NCI-H1105 treated with DMSO at 0.1 percent for 48 hours (cell line): ENCODE measurements around the gene RNF2.

ENCODE experiments used
- DNase-seq: peaks from one replicate; lab custom pipeline; 2025; lab: John Stamatoyannopoulos, UW

The RNF2 gene

GRCh38 chr1:185096531-185096930 is 51.2 kb downstream of the RNF2 start:
- no peak for DNase-seq

DNA sequence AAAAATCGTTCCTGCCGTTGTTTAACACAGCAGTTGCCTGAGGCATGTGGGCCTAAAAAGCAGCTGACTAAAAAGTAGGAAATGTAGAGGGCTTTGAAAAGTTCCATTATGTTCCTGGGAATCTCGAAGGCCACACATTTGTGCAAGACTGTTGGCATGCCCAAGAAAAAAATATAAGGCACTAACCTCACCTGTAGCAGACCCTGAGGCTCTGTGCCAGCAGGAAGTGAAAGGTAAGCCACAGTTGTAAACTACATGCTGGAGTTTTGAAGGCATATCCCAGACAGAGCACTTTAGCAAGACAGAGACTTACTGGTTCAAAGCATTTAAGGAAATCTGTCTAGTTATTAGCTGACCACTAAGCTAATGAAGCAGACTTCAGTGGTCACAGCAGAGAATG is 58.7 kb downstream of the RNF2 start:
- DNase-seq: no peak

DNA sequence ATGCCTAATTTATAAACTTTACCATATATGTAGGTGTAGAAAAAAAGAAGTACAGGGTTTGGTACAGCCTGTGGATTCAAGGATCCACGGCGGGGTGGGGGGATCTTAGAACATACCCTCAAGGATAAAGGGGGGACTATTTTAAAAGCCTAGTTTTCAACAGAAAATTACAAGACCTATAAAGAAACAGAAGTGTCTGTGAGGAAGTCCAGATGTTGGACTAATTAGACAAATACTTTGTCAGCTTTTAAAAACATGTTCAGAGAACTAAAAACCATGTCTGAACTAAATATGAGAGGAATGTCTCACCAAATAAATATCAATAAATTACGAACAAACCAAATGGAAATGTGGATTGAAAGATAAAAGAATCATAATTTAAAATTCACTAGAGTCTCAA is 59.8 kb downstream of the RNF2 start:
- DNase-seq: no peak

DNA sequence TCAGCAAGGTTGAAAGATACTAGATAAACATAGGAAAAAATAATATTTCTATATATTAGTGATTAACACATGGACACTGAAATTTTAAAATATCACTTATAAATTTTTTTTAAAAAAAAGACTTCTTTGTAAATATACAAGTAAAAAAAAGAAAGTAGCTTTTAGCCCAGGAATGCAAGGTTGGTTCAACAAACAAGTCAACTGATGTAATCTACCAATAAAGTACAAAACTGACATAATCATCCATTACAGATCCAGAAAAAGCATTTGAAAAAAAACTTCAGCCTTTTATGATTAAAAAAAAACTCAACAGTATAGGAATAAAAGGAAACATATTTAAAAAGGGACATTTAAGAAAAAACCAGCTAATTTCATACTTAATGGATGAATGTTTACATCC is 63.0 kb downstream of the RNF2 start:
- no peak for DNase-seq

GRCh38 chr1:185110145-185110544 is 64.8 kb downstream of the RNF2 start:
- no peak for DNase-seq

DNA sequence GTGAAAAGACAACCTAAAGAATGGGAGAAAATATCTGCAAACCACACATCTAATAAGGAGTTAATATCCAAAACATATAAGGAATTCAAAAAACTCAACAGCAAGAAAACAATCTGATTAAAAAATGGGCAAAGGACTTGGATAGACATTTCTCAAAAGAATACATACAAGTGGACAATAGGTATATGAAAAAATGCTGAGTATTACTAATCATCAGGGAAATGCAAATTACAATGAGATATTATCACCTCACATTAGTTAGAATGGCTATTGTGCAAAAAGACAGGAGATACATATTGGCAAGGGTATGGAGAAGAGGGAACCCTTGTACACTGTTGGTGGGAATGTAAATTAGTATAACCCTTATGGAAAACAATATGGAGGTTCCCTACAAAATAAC is 66.5 kb downstream of the RNF2 start:
- DNase-seq: no peak

- no peak for DNase-seq
These were observed 67.0 kb downstream of the RNF2 start for GRCh38 chr1:185112356-185112755.

GRCh38 chr1:185129708-185130107 is 84.3 kb downstream of the RNF2 start:
- no peak for DNase-seq

DNA sequence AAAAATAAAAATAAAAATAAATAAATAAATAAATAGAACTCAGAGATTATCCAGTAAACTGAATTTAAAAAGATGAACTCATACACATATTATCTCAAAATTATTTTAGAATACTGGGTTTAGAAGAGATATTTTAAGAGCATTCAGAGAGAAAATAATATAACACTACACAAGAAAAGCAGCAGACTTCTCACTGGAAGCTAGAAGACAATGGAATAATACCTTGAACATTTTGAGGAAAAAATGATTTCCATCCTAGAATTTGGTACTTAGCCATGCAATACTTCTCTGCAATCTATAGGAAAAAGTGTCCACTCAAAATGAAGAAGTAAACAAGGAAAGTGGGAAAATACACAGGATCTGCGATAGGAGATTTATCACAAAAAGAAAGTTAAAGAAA is 87.2 kb downstream of the RNF2 start:
- DNase-seq: no peak

DNA sequence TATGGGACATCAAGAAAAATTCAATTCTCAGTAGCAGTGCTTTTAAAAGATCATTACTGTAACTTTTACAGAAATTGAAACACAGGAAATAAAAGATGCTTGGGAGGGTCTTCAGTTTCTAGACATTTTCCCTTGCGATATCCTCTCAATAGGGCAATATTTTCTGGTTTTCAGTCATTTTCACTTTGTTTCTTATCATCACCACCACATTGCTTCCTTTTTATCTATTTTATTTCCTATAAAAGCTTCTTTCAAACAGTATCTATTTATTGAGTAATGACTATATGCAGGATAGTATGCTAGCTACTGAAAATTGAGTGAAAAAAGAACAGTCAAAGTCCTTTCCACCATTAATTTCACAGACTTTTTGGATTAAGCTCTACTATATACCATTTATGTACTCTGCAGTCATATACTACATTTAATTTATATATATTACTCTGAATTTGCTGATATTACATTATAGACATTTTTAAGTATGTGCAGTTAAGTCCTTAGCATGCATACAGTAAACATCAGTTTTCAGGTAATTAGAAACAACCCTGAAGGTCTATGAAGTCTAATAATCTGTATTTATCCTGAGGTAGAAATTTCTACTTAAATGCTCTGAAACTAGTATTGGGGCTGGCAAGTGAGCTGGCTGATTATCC is 92.7 kb downstream of the RNF2 start:
- no peak for DNase-seq

DNA sequence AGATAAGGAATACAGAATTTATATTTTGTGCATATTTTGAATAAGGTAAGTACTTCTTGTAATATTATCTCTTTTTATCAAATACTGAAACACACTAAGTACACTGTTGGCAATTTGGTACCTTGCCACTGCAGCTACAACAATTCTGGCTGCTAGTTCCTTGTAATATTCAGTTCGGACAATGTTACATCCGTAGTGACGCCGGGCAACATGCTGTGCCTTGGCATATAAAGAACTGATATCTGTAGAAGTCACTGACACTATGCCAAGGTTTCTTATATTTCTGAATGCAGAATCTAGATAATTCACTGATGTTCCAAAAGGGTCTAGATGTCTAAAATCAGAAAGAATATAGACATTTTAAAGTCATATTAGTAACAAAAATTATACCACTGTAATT is 93.9 kb downstream of the RNF2 start:
- no peak for DNase-seq

- DNase-seq: no peak
These were observed 98.9 kb downstream of the RNF2 start for GRCh38 chr1:185144233-185144632.

GRCh38 chr1:185151215-185151614 is 105.9 kb downstream of the RNF2 start:
- DNase-seq: no peak
